Measurements from ENCODE around the gene NHLRC4. TPM values are rescaled to one million over a fixed set of nuclear protein-coding genes. Genes with fewer than 3 reads are reported as not detected.

The NHLRC4 gene
- total RNA-seq, 2 donors from 2014 or later = 1.1 TPM

GRCh38 chr16:586047-586644, 19.3 kb downstream of the NHLRC4 start:
- Histone ChIP-seq H3K27me3 (ENCODE audit: control insufficient read depth, insufficient read depth, low read length, poor library complexity, severe bottlenecking) (peaks cover 18% of the 10 kb centered on the region), H3K9ac (ENCODE audit: extremely low read depth, low read length, poor library complexity, severe bottlenecking) (no peak overlapping the region), H3K4me1 (ENCODE audit: control insufficient read depth, insufficient read depth, low read length) (no peaks in the 10 kb centered on the region), H3K9me3 (ENCODE audit: control insufficient read depth, low read length) (no peaks in the 10 kb centered on the region), H3K27ac (ENCODE audit: low read depth, low read length) (no peak overlapping the region), H3K4me3 (ENCODE audit: low read length) (no peak overlapping the region), H3K36me3 (ENCODE audit: control insufficient read depth, insufficient read depth, low read length) (no peaks in the 10 kb centered on the region)
- WGBS, 2 experiments (ENCODE audit: insufficient coverage in 1 of 2, insufficient read length in 1 of 2) = 68 to 81% methylated on average over 14 to 16 of the region's 16 CpGs
- Mint-ChIP-seq H3K36me3 (ENCODE audit: low read depth) (peaks cover 4% of the 10 kb centered on the region), H3K4me3 (no peak overlapping the region), H3K27ac (no peak overlapping the region), H3K4me1 (peaks cover 9% of the 10 kb centered on the region), H3K27me3 (ENCODE audit: insufficient read depth) (peaks cover 32% of the 10 kb centered on the region), H3K9me3 (no peaks in the 10 kb centered on the region)
- no peak for DNase-seq
- TF ChIP-seq CTCF (conservative IDR thresholded peaks at IDR 0.05) = no peak

GRCh38 chr16:586645-587590, 20.1 kb downstream of the NHLRC4 start:
- peaks cover 34% of the 10 kb centered on the region for H3K27me3 Mint-ChIP-seq (ENCODE audit: insufficient read depth)
- peaks cover 21% of the 10 kb centered on the region for H3K27me3 ChIP-seq (ENCODE audit: control insufficient read depth, insufficient read depth, low read length, poor library complexity, severe bottlenecking)
- no peak for TF ChIP-seq CTCF (conservative IDR thresholded peaks at IDR 0.05)
- peak overlapping the region; percentile 77 for H3K27ac Mint-ChIP-seq
- H3K9ac ChIP-seq (ENCODE audit: extremely low read depth, low read length, poor library complexity, severe bottlenecking) = no peak overlapping the region
- DNase-seq = no peak
- no peaks in the 10 kb centered on the region for H3K9me3 ChIP-seq (ENCODE audit: control insufficient read depth, low read length)
- H3K36me3 ChIP-seq (ENCODE audit: control insufficient read depth, insufficient read depth, low read length) = no peaks in the 10 kb centered on the region
- 91 to 97% methylated on average over 9 to 14 of the region's 14 CpGs for whole genome bisulfite sequencing, 2 experiments (ENCODE audit: insufficient coverage in 1 of 2, insufficient read length in 1 of 2)
- H3K4me1 Mint-ChIP-seq = peaks cover 10% of the 10 kb centered on the region
- H3K27ac ChIP-seq (ENCODE audit: low read depth, low read length) = no peak overlapping the region
- H3K36me3 Mint-ChIP-seq (ENCODE audit: low read depth) = peaks cover 2% of the 10 kb centered on the region
- no peaks in the 10 kb centered on the region for H3K9me3 Mint-ChIP-seq
- H3K4me3 ChIP-seq (ENCODE audit: low read length) = no peak overlapping the region
- H3K4me1 ChIP-seq (ENCODE audit: control insufficient read depth, insufficient read depth, low read length) = no peaks in the 10 kb centered on the region
- peak overlapping the region; percentile 89 for H3K4me3 Mint-ChIP-seq

- Histone ChIP-seq H3K9me3 (ENCODE audit: control insufficient read depth, low read length) (no peaks in the 10 kb centered on the region), H3K9ac (ENCODE audit: extremely low read depth, low read length, poor library complexity, severe bottlenecking) (peak overlapping the region; percentile 87), H3K27me3 (ENCODE audit: control insufficient read depth, insufficient read depth, low read length, poor library complexity, severe bottlenecking) (peaks cover 21% of the 10 kb centered on the region), H3K27ac (ENCODE audit: low read depth, low read length) (peak overlapping the region; percentile 93), H3K36me3 (ENCODE audit: control insufficient read depth, insufficient read depth, low read length) (no peaks in the 10 kb centered on the region), H3K4me3 (ENCODE audit: low read length) (peak overlapping the region; percentile 85), H3K4me1 (ENCODE audit: control insufficient read depth, insufficient read depth, low read length) (no peaks in the 10 kb centered on the region)
- no peaks in the 10 kb centered on the region for H3K9me3 Mint-ChIP-seq
- H3K27me3 Mint-ChIP-seq (ENCODE audit: insufficient read depth) = peaks cover 36% of the 10 kb centered on the region
- H3K4me3 Mint-ChIP-seq = peak overlapping the region; percentile 89
- peaks cover 10% of the 10 kb centered on the region for H3K4me1 Mint-ChIP-seq
- no peak for TF ChIP-seq CTCF (conservative IDR thresholded peaks at IDR 0.05)
- 1 to 2% methylated on average over 17 to 21 of the region's 21 CpGs for WGBS, 2 experiments (ENCODE audit: insufficient coverage in 1 of 2, insufficient read length in 1 of 2)
- DNase-seq = peak; percentile 81
- H3K27ac Mint-ChIP-seq = peak overlapping the region; percentile 98
- H3K36me3 Mint-ChIP-seq (ENCODE audit: low read depth) = peaks cover 4% of the 10 kb centered on the region
Observed at GRCh38 chr16:588639-588888, 21.8 kb downstream of the NHLRC4 start.
